HCT116 (cell line): ENCODE results near the gene COPZ1. TPM values are rescaled to one million over a fixed set of nuclear protein-coding genes. Genes with fewer than 3 reads are reported as not detected.

Experiments used
- ATAC-seq: fragments of 200-7000 bp; cut with Tn5 transposase; 2 replicates; pipeline ENCODE4 v1.9.1; 2020; ENCODE audit warnings: mild to moderate bottlenecking, moderate library complexity
- BruUV-seq: library from RNA; stranded (reverse); fragments of 400-500 nt; replicated peaks from 2 replicates; lab custom pipeline; 2021; lab: Mats Ljungman, UMichigan
- CTCF ChIA-PET: fragments of 300-600 bp; sonication (Branson Sonifier 250); formaldehyde crosslinking; loops from one replicate; lab custom pipeline; 2021; ENCODE audit warnings: antibody characterized with exemption; lab: Charles Lee
- POLR2A ChIA-PET: fragments of 300-600, 350-600 bp; sonication (Branson Sonifier 250); formaldehyde crosslinking; loops from one replicate; lab custom pipeline; 2021; ENCODE audit warnings: antibody characterized with exemption; lab: Charles Lee
- RAD21 ChIA-PET, 2 experiments: fragments of 300-600 bp; sonication (Branson Sonifier 250); formaldehyde crosslinking; loops; one replicate each; lab custom pipeline; 2023; ENCODE audit warnings: low total read pairs in 2 of 2; ENCODE audit not compliant: uncharacterized antibody in 2 of 2, unreplicated experiment in 2 of 2, low non-redundant PET in 1 of 2; lab: Charles Lee
- DNase-seq: peaks from one replicate; pipeline ENCODE4 v3.0.0-alpha.2; 2010; ENCODE audit warnings: low read depth, low spot score
- H2AFZ ChIP-seq: fragments of 200-600 bp; shearing (Covaris generic), sonication (generic); 2 replicates; pipeline ENCODE4 v1.6.1; 2017; ENCODE audit warnings: low read depth, mixed run types, mixed read lengths, antibody characterized with exemption, low read length; ENCODE audit not compliant: poor library complexity, severe bottlenecking
- H3K27ac ChIP-seq: 2 replicates; pipeline ENCODE4 v1.5.1; 2012; ENCODE audit warnings: low read depth, low read length
- H3K27me3 ChIP-seq: fragments of 200-600 bp; sonication (generic); 2 replicates; pipeline ENCODE4 v1.6.1; 2016; ENCODE audit warnings: mixed run types, low read length, mixed read lengths; ENCODE audit not compliant: insufficient read depth
- H3K36me3 ChIP-seq, 2 experiments: fragments of 200-500 bp in 1 of 2; fragments of 200-600 bp in 1 of 2; sonication (Bioruptor generic) in 1 of 2; sonication (generic) in 1 of 2; 2 replicates each; pipeline versions ENCODE4 v1.5.1 to v1.6.1; 2014 to 2016; ENCODE audit warnings: low read length in 2 of 2, inconsistent platforms in 1 of 2, mixed read lengths in 1 of 2, mixed run types in 1 of 2; ENCODE audit not compliant: insufficient read depth in 2 of 2, control insufficient read depth in 1 of 2
- H3K4me1 ChIP-seq, 2 experiments: fragments of 200-600 bp in 1 of 2; sonication (generic) in 1 of 2; 2 replicates each; pipeline versions ENCODE4 v1.5.1 to v1.6.1; 2012 to 2017; ENCODE audit warnings: low read length in 2 of 2, inconsistent platforms in 1 of 2, mild to moderate bottlenecking in 1 of 2, mixed read lengths in 1 of 2, mixed run types in 1 of 2, moderate library complexity in 1 of 2; ENCODE audit not compliant: insufficient read depth in 2 of 2, control insufficient read depth in 1 of 2
- H3K4me2 ChIP-seq: fragments of 200-600 bp; sonication (generic); 2 replicates; pipeline ENCODE4 v1.6.1; 2017; ENCODE audit warnings: mixed run types, low read length, mixed read lengths
- H3K4me3 ChIP-seq, 2 experiments: fragments of 200-600 bp in 1 of 2; sonication (generic) in 1 of 2; replicated peaks in 1 of 2; 2 replicates each; pipeline ENCODE4 v1.5.1; 2011 to 2016; ENCODE audit warnings: low read length in 2 of 2, control low read depth in 1 of 2, low read depth in 1 of 2, mild to moderate bottlenecking in 1 of 2, mixed read lengths in 1 of 2, mixed run types in 1 of 2
- H3K79me2 ChIP-seq: fragments of 200-600 bp; sonication (generic); 2 replicates; pipeline ENCODE4 v1.6.1; 2017; ENCODE audit warnings: mild to moderate bottlenecking, mixed run types, low read length, moderate library complexity, mixed read lengths; ENCODE audit not compliant: insufficient read depth
- H3K9ac ChIP-seq: fragments of 200-600 bp; sonication (generic); 2 replicates; pipeline ENCODE4 v1.6.1; 2016; ENCODE audit warnings: low read length, mixed read lengths
- H3K9me2 ChIP-seq: fragments of 200-600 bp; sonication (generic), shearing (Covaris generic); 2 replicates; pipeline ENCODE4 v1.6.1; 2017; ENCODE audit warnings: mixed run types, mild to moderate bottlenecking, moderate library complexity; ENCODE audit not compliant: insufficient read depth
- H3K9me3 ChIP-seq, 2 experiments: fragments of 200-500 bp in 1 of 2; fragments of 200-600 bp in 1 of 2; sonication (Bioruptor generic) in 1 of 2; sonication (generic) in 1 of 2; 2 replicates each; pipeline ENCODE4 v1.6.1; 2014 to 2017; ENCODE audit warnings: low read length in 2 of 2, mixed read lengths in 2 of 2, inconsistent platforms in 1 of 2, low read depth in 1 of 2, mild to moderate bottlenecking in 1 of 2, mixed run types in 1 of 2, moderate library complexity in 1 of 2; ENCODE audit not compliant: control insufficient read depth in 1 of 2, insufficient read depth in 1 of 2
- H4K20me1 ChIP-seq: fragments of 200-600 bp; sonication (generic), shearing (Covaris generic); 2 replicates; pipeline ENCODE4 v1.6.1; 2017; ENCODE audit warnings: mixed run types, mild to moderate bottlenecking, moderate library complexity; ENCODE audit not compliant: insufficient read depth
- CBX3 ChIP-seq: IDR thresholded peaks from 2 replicates; pipeline ENCODE4 v1.6.1; 2012; ENCODE audit warnings: low read depth
- CEBPB ChIP-seq: IDR thresholded peaks from 2 replicates; pipeline ENCODE4 v1.6.1; 2012; ENCODE audit warnings: low read depth
- CTCF ChIP-seq, 3 experiments: fragments of 200-600 bp in 1 of 3; sonication (generic) in 1 of 3; IDR thresholded peaks in 2 of 3; conservative IDR thresholded peaks in 1 of 3; 2 replicates each; pipeline ENCODE4 v1.5.1; 2012 to 2017; ENCODE audit warnings: low read depth in 2 of 3, low read length in 2 of 3, antibody characterized with exemption in 1 of 3, borderline replicate concordance in 1 of 3, control low read depth in 1 of 3, mild to moderate bottlenecking in 1 of 3, mixed read lengths in 1 of 3, mixed run types in 1 of 3, moderate library complexity in 1 of 3; ENCODE audit not compliant: insufficient read depth in 1 of 3
- EGR1 ChIP-seq: IDR thresholded peaks from 2 replicates; pipeline ENCODE4 v1.6.1; 2012; ENCODE audit warnings: low read depth
- EZH2 ChIP-seq: fragments of 200-600 bp; sonication (generic); IDR thresholded peaks from 2 replicates; pipeline ENCODE4 v1.6.1; 2017; ENCODE audit warnings: antibody characterized with exemption, mixed run types
- JUND ChIP-seq: IDR thresholded peaks from 2 replicates; pipeline ENCODE4 v1.6.1; 2012
- MAX ChIP-seq: IDR thresholded peaks from 2 replicates; pipeline ENCODE4 v1.6.1; 2012
- POLR2AphosphoS5 ChIP-seq: IDR thresholded peaks from 2 replicates; pipeline ENCODE4 v1.6.1; 2011; ENCODE audit warnings: mild to moderate bottlenecking, low read depth, low read length, moderate library complexity
- SP1 ChIP-seq: IDR thresholded peaks from 2 replicates; pipeline ENCODE4 v1.6.1; 2012; ENCODE audit warnings: low read depth
- SRF ChIP-seq: IDR thresholded peaks from 2 replicates; pipeline ENCODE4 v1.6.1; 2012; ENCODE audit warnings: low read depth
- TCF7L2 ChIP-seq: IDR thresholded peaks from 2 replicates; pipeline ENCODE4 v1.7.0; 2011; ENCODE audit warnings: borderline replicate concordance, inconsistent platforms; ENCODE audit not compliant: insufficient read depth, insufficient read length; ENCODE audit errors: extremely low read depth
- YY1 ChIP-seq: IDR thresholded peaks from 2 replicates; pipeline ENCODE4 v1.6.1; 2011; ENCODE audit warnings: low read length, low read depth, moderate library complexity, mild to moderate bottlenecking; ENCODE audit not compliant: insufficient replicate concordance; ENCODE audit errors: extremely low read depth
- ZNF274 ChIP-seq: fragments of 200-500 bp; sonication (Bioruptor generic); IDR thresholded peaks from 2 replicates; pipeline ENCODE4 v1.6.1; 2014; ENCODE audit warnings: mild to moderate bottlenecking, low read depth, low read length, inconsistent platforms
- intact Hi-C: fragments of 100-400 bp; cut with micrococcal nuclease; formaldehyde crosslinking; loops from 2 replicates; pipeline ENCODE4 v1.10.0; 2022
- total RNA-seq: library from RNA; stranded (reverse); gene quantifications from one replicate; pipeline ENCODE4 v1.2.1, GENCODE V29; 2021; ENCODE audit not compliant: unreplicated experiment
- TF ChIP-seq, protein P1 (sequence below): IDR thresholded peaks from 2 replicates; pipeline ENCODE4 v1.6.1; 2012; ENCODE audit warnings: low read depth

COPZ1 gene
- total RNA-seq, 1 experiment from 2014 or later, result 191 TPM

DNA sequence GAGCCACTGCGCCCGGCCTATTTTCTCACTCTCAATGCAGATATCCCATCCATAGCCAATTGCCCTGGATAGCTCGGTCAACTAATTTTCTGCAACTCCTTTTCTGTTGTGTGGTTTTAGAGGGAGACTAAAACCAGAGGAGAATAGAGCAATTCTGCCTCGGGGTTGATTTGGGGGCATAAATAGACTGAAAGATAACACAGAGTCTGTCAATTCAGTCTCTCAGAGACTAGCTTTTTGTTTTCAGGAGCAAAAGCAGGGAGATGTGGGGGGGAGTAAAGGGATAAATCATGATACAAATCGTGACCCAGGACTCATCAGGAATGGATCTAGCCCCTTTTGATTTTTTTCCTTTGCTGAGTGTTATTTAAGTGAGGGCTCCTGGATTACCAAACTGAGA, 6.5 kb downstream of the COPZ1 start:
- peaks cover 96% of the 10 kb centered on the region for H3K79me2 ChIP-seq
- TF ChIP-seq JUND (no peak), CTCF (IDR thresholded peaks at IDR 0.05 in 2 of 3, conservative IDR thresholded peaks at IDR 0.05 in 1 of 3; ENCODE audit: borderline replicate concordance in 1 of 3, insufficient read depth in 1 of 3, low read depth in 2 of 3, low read length in 2 of 3) (no peak), EGR1 (no peak), CEBPB (no peak), EZH2 (no peak), MAX (no peak), TCF7L2 (no peak), ZNF274 (no peak), SP1 (no peak), SRF (no peak), POLR2AphosphoS5 (no peak), CBX3 (no peak), YY1 (no peak)
- TF ChIP-seq, protein P1, sequence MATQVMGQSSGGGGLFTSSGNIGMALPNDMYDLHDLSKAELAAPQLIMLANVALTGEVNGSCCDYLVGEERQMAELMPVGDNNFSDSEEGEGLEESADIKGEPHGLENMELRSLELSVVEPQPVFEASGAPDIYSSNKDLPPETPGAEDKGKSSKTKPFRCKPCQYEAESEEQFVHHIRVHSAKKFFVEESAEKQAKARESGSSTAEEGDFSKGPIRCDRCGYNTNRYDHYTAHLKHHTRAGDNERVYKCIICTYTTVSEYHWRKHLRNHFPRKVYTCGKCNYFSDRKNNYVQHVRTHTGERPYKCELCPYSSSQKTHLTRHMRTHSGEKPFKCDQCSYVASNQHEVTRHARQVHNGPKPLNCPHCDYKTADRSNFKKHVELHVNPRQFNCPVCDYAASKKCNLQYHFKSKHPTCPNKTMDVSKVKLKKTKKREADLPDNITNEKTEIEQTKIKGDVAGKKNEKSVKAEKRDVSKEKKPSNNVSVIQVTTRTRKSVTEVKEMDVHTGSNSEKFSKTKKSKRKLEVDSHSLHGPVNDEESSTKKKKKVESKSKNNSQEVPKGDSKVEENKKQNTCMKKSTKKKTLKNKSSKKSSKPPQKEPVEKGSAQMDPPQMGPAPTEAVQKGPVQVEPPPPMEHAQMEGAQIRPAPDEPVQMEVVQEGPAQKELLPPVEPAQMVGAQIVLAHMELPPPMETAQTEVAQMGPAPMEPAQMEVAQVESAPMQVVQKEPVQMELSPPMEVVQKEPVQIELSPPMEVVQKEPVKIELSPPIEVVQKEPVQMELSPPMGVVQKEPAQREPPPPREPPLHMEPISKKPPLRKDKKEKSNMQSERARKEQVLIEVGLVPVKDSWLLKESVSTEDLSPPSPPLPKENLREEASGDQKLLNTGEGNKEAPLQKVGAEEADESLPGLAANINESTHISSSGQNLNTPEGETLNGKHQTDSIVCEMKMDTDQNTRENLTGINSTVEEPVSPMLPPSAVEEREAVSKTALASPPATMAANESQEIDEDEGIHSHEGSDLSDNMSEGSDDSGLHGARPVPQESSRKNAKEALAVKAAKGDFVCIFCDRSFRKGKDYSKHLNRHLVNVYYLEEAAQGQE, result no peak
- H3K27me3 ChIP-seq, result no peaks in the 10 kb centered on the region
- H3K4me3 ChIP-seq, result no peak overlapping the region
- H3K4me2 ChIP-seq, result no peak overlapping the region
- peaks cover 45 to 59% of the 10 kb centered on the region in 2 experiments for H3K4me1 ChIP-seq
- H2AFZ ChIP-seq, result no peak overlapping the region
- ChIA-PET RAD21 (no interaction called here), CTCF (no interaction called here), POLR2A (no interaction called here)
- H3K9ac ChIP-seq, result no peak overlapping the region
- DNase-seq (no peak), ATAC-seq (no peak)
- no TSS peak for BruUV-seq
- intact Hi-C loops, result no loop called here
- H3K9me2 ChIP-seq, result no peaks in the 10 kb centered on the region
- no peaks in the 10 kb centered on the region for H3K9me3 ChIP-seq
- H3K36me3 ChIP-seq, result peaks cover 6 to 12% of the 10 kb centered on the region in 2 experiments; a peak in 3 of 4 replicates
- H3K27ac ChIP-seq, result no peak overlapping the region
- H4K20me1 ChIP-seq, result 0 out of 2 replicates have a peak, but pooled peaks cover 3% of the 10 kb centered on the region
